GM12878 (cell line): ENCODE results near the gene POLA1.

Experiments
- EZH2 ChIP-seq: IDR thresholded peaks from 2 replicates; pipeline ENCODE4 v1.6.1; 2012; ENCODE audit warnings: low read depth, mild to moderate bottlenecking, control low read depth, inconsistent platforms, low read length, borderline replicate concordance; ENCODE audit not compliant: control insufficient read depth
- FOXK2 ChIP-seq: fragments of 450-650 bp; IDR thresholded peaks from 2 replicates; pipeline ENCODE4 v1.6.1; 2017; ENCODE audit warnings: mild to moderate bottlenecking, moderate library complexity
- NR2F1 ChIP-seq: fragments of 450-650 bp; conservative IDR thresholded peaks from 2 replicates; pipeline ENCODE4 v1.6.1; 2017; ENCODE audit warnings: mild to moderate bottlenecking
- SUZ12 ChIP-seq: fragments of 200-600 bp; sonication (generic); IDR thresholded peaks from one replicate; pipeline ENCODE4 v1.6.1; 2018; ENCODE audit warnings: antibody characterized with exemption, mild to moderate bottlenecking; ENCODE audit not compliant: unreplicated experiment
- TCF7 ChIP-seq: IDR thresholded peaks from 2 replicates; pipeline ENCODE4 v1.6.1; 2014; ENCODE audit warnings: antibody characterized with exemption, borderline replicate concordance
- TF ChIP-seq, protein P1 (sequence below): IDR thresholded peaks from 2 replicates; pipeline ENCODE4 v1.6.1; 2011; ENCODE audit warnings: low read depth, low read length, improper control_type of control experiment, borderline replicate concordance
- TF ChIP-seq, protein P2 (sequence below), 3 experiments: IDR thresholded peaks in 2 of 3; conservative IDR thresholded peaks in 1 of 3; 2 replicates each; pipeline ENCODE4 v1.5.1; 2011; ENCODE audit warnings: low read depth in 3 of 3, low read length in 3 of 3, mild to moderate bottlenecking in 3 of 3, control low read depth in 2 of 3, moderate library complexity in 2 of 3, inconsistent platforms in 1 of 3, mixed read lengths in 1 of 3; ENCODE audit not compliant: control insufficient read depth in 2 of 3, insufficient read depth in 1 of 3; ENCODE audit errors: extremely low read depth in 1 of 3

DNA sequence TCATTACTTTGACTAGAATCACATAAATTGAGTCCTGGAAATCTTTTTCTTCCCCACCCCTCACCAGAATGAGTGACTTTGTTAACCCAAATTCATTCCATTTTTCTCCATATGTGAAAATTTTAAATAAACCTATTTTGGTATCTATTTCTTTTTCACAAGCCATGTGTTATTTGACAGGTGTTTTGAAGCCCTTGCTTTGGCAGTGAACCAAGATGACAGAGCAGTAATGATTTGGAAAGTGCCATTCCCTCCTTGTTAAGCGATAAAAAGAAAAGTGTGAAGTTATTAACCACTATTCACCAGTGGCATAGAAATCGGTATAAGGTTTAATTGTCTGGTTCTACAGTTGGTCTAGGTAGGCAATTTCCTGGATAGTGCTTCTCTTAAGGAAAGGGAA is 66.1 kb downstream of the POLA1 start:
- TF ChIP-seq, protein P1, sequence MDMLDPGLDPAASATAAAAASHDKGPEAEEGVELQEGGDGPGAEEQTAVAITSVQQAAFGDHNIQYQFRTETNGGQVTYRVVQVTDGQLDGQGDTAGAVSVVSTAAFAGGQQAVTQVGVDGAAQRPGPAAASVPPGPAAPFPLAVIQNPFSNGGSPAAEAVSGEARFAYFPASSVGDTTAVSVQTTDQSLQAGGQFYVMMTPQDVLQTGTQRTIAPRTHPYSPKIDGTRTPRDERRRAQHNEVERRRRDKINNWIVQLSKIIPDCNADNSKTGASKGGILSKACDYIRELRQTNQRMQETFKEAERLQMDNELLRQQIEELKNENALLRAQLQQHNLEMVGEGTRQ: no peak
- TF ChIP-seq EZH2 (no peak), FOXK2 (no peak), TCF7 (no peak), SUZ12 (no peak), NR2F1 (no peak)
- TF ChIP-seq, protein P2, sequence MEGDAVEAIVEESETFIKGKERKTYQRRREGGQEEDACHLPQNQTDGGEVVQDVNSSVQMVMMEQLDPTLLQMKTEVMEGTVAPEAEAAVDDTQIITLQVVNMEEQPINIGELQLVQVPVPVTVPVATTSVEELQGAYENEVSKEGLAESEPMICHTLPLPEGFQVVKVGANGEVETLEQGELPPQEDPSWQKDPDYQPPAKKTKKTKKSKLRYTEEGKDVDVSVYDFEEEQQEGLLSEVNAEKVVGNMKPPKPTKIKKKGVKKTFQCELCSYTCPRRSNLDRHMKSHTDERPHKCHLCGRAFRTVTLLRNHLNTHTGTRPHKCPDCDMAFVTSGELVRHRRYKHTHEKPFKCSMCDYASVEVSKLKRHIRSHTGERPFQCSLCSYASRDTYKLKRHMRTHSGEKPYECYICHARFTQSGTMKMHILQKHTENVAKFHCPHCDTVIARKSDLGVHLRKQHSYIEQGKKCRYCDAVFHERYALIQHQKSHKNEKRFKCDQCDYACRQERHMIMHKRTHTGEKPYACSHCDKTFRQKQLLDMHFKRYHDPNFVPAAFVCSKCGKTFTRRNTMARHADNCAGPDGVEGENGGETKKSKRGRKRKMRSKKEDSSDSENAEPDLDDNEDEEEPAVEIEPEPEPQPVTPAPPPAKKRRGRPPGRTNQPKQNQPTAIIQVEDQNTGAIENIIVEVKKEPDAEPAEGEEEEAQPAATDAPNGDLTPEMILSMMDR (IDR thresholded peaks at IDR 0.05 in 2 of 3, conservative IDR thresholded peaks at IDR 0.05 in 1 of 3; ENCODE audit: control insufficient read depth in 2 of 3, extremely low read depth in 1 of 3, insufficient read depth in 1 of 3, low read depth in 3 of 3, low read length in 3 of 3): no peak
